GM12875 (cell line): ENCODE results near the gene GJB6.

Experiments used
- H3K4me3 ChIP-seq: one replicate; pipeline ENCODE4 v1.5.1; 2011; ENCODE audit warnings: low read depth, low read length, control low read depth
- TF ChIP-seq, protein P1 (sequence below): IDR thresholded peaks from 2 replicates; pipeline ENCODE4 v1.5.1; 2011; ENCODE audit warnings: low read depth, mild to moderate bottlenecking, control low read depth, inconsistent platforms, low read length, moderate library complexity, borderline replicate concordance; ENCODE audit not compliant: insufficient read depth

GJB6 gene

DNA sequence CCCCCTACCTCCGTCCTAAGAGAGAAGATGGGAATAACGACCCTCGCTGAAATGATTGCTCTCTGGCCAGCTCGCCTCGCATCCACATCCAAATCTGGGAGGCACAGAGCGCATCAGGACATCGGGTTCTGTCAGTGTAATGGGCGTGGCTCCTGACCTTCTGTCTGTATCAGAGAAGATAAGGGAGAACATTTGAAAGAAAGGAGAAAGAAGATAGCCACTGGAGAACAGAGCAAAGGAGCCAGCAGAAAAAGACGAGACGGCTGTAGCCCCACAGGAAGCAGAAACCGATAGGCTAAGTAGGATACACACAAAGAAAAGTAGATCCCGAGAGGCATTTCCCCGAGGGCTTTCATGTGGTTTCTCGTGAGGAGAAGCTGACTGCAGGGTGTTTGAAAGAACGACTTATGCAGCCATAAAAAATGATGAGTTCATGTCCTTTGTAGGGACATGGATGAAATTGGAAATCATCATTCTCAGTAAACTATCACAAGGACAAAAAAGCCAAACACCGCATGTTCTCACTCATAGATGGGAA is 25.4 kb downstream of the GJB6 start:
- H3K4me3 ChIP-seq, result no peak overlapping the region
- TF ChIP-seq, protein P1, sequence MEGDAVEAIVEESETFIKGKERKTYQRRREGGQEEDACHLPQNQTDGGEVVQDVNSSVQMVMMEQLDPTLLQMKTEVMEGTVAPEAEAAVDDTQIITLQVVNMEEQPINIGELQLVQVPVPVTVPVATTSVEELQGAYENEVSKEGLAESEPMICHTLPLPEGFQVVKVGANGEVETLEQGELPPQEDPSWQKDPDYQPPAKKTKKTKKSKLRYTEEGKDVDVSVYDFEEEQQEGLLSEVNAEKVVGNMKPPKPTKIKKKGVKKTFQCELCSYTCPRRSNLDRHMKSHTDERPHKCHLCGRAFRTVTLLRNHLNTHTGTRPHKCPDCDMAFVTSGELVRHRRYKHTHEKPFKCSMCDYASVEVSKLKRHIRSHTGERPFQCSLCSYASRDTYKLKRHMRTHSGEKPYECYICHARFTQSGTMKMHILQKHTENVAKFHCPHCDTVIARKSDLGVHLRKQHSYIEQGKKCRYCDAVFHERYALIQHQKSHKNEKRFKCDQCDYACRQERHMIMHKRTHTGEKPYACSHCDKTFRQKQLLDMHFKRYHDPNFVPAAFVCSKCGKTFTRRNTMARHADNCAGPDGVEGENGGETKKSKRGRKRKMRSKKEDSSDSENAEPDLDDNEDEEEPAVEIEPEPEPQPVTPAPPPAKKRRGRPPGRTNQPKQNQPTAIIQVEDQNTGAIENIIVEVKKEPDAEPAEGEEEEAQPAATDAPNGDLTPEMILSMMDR, result no peak

DNA sequence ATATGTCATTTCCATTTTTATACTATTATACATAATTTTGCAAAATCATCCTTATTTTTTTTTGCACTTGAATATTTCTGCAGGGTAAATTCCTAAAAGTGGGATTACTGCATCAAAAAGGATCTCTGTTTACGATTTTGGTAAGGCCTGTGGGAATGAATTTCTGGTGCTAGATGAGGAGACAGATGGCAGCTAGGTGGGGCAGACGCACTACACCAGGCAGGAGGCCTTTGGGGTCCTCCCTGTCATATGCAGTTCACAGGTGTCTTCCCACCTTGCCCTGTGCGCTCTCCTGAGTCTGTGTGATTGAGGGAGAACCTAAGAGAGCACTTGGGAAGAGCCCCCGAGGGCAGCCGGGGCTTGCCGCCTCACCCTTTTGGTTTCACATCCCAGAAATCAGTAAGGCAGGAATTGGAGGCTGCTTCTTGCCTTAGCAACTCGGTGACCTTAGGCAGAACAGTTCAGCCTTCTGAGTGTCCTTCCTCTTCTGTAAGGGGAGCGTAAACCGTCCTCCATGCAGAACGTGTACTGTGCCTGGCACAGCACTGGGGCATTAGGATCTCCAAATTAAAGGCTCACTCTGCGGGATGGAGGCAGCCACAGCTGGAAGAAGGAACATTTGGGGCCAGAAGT is 25.9 kb downstream of the GJB6 start:
- no peak overlapping the region for H3K4me3 ChIP-seq
- TF ChIP-seq, protein P1, result no peak

DNA sequence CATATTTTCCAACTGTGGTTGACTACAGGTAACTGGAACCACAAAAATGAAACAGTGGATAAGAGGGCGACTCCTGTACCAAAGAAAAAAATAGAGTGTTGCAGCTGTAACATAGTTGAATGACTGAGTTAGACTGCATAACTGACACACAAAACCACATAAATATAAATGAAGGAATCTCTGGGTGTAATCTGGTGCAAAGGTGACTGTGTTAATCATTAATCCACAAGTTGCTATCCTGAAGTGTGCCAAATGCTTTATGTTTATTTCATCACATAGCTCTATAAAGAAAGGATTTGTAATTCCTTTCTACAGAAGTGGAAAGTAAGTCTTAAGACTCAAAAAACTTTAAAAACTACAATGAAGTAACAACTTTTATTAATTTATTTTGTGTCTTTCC is 33.3 kb downstream of the GJB6 start:
- TF ChIP-seq, protein P1, result no peak
- no peak overlapping the region for H3K4me3 ChIP-seq

DNA sequence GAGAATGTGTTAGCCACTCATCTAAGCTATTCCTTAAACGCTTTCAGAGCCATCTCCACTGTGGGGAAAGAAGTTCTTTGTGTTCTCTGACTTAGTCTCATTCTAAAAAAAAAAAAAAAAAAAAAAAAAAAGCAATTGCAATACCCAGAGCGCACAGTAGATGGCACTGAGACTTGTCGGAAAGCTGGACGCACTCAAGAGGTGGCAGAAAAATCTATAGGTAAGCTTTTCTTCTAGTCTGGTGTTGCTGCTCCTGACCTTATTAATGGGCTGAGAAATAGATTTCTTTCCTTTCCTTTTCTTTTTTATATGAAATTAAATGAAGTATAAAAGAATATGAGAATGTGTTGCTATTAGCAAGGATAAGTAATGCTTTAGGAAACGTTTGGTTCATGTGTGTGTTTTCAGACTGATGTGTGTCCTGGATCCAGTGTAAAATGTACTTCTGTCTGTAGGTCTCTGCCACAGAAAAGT is 34.7 kb downstream of the GJB6 start:
- TF ChIP-seq, protein P1, result peak; percentile 52

DNA sequence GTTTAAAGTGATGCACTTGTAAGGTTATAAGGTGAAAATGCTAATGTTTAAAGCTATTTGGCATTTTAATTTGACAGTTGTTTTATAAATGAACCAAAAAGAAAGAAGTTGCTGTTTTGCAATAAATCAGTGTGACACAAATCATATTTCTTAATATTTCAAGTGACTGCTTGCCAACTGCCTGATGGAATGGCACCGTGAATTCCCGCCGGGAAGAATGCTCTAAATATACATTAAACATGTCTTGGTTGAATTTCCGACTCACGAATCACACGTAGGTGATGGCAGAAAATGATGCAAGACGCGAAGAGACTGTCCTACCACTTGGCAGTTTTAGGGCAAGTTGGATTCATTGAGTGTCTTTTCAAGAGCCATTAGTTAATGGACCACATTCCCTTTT is 36.3 kb downstream of the GJB6 start:
- TF ChIP-seq, protein P1, result no peak

More for the DNA sequence above, 34.7 kb downstream of the GJB6 start:
- no peak overlapping the region for H3K4me3 ChIP-seq

DNA sequence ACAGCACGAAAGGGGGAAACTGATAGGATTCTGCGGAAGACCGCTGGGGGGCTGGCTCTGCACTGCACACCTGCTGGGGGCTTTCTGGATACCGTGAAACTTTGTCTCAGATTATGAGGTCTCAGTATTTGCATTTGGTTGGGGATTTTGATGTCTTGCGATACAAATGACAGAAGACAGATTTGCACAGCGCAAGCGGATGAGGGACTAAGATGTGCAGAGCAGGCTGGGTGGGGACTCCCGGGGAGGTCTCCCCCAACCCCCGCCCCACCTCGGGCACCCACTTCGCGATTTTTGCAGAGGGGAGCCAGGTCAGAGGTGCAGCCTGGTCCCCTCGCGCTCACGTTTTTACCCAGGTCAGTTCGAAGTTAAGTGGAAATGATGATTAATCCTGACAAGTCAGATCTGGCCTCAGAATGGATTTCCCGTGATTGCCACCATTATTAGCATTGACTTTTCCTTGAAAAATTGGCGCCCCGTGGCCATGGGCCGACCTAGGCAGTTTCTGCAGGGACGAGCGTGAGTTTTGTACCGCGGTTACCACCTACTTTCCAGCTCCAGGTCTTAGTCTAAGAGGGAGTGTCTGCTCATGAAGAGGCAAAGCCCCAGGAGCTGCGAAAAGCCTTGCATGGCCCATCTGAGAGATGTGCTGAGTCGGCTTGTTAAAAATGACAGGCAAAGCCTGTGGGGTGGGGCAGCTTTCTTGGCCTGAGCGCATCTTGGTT is 38.0 kb downstream of the GJB6 start:
- H3K4me3 ChIP-seq, result peak overlapping the region; percentile 6
- TF ChIP-seq, protein P1, result no peak

More for the DNA sequence above, 36.3 kb downstream of the GJB6 start:
- H3K4me3 ChIP-seq, result no peak overlapping the region
